Transverse colon (tissue), 4 donors: Measurements from ENCODE around the gene OSBPL10.

Source experiments
- EP300 ChIP-seq: sonication (generic); formaldehyde crosslinking; IDR thresholded peaks from one replicate; pipeline ENCODE4 v1.6.1; 2017; ENCODE audit warnings: antibody characterized with exemption, low read depth
- POLR2A ChIP-seq: fragments of 450-650 bp; IDR thresholded peaks from one replicate; pipeline ENCODE4 v1.6.1; 2016; ENCODE audit warnings: antibody characterized with exemption, mild to moderate bottlenecking, moderate library complexity
- POLR2AphosphoS5 ChIP-seq, 3 donors: sonication (generic); formaldehyde crosslinking; IDR thresholded peaks; one replicate each; pipeline ENCODE4 v1.6.1; 2016; ENCODE audit warnings: antibody characterized with exemption in 3 of 3
- TF ChIP-seq, protein P1 (sequence below), 5 experiments: fragments of 200-600 bp in 3 of 5; fragments of 450-650 bp in 2 of 5; sonication (generic) in 3 of 5; IDR thresholded peaks; 1 replicate in 2 of 5; 2 replicates in 3 of 5; pipeline ENCODE4 v1.5.1; 2016 to 2017; ENCODE audit warnings: antibody characterized with exemption in 5 of 5, inconsistent platforms in 3 of 5, mild to moderate bottlenecking in 2 of 5, moderate library complexity in 1 of 5

DNA sequence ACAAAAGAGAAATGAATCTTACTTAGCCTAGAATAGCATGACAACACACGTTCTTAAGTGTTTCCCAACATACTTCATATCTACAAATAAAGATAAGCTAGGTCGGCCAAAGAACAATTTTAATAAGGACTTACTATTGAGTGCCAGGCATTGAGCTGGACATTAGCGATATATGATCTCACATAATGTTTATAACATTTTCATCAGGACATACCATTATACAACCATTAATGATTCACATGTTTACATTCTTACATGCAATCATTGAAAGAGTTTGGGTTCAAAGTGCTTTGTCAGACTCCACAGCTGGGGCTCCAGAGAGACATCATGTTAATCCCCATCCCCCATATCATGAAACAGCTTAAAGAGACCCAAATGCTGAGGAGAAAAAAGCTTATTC is 259.4 kb downstream of the OSBPL10 start:
- TF ChIP-seq POLR2AphosphoS5 (IDR thresholded peaks at IDR 0.05) (no peak), POLR2A (no peak), EP300 (no peak)
- TF ChIP-seq, protein P1, sequence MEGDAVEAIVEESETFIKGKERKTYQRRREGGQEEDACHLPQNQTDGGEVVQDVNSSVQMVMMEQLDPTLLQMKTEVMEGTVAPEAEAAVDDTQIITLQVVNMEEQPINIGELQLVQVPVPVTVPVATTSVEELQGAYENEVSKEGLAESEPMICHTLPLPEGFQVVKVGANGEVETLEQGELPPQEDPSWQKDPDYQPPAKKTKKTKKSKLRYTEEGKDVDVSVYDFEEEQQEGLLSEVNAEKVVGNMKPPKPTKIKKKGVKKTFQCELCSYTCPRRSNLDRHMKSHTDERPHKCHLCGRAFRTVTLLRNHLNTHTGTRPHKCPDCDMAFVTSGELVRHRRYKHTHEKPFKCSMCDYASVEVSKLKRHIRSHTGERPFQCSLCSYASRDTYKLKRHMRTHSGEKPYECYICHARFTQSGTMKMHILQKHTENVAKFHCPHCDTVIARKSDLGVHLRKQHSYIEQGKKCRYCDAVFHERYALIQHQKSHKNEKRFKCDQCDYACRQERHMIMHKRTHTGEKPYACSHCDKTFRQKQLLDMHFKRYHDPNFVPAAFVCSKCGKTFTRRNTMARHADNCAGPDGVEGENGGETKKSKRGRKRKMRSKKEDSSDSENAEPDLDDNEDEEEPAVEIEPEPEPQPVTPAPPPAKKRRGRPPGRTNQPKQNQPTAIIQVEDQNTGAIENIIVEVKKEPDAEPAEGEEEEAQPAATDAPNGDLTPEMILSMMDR (IDR thresholded peaks at IDR 0.05), result no peak
